HCT116 (cell line): ENCODE data around the gene MEIS2. TPM values are rescaled to one million over a fixed set of nuclear protein-coding genes. Genes with fewer than 3 reads are reported as not detected.

Experiments used
- ATAC-seq: fragments of 200-7000 bp; cut with Tn5 transposase; 2 replicates; pipeline ENCODE4 v1.9.1; 2020; ENCODE audit warnings: mild to moderate bottlenecking, moderate library complexity
- BruUV-seq: library from RNA; stranded (reverse); fragments of 400-500 nt; replicated peaks from 2 replicates; lab custom pipeline; 2021; lab: Mats Ljungman, UMichigan
- CTCF ChIA-PET: fragments of 300-600 bp; sonication (Branson Sonifier 250); formaldehyde crosslinking; loops from one replicate; lab custom pipeline; 2021; ENCODE audit warnings: antibody characterized with exemption; lab: Charles Lee
- POLR2A ChIA-PET: fragments of 300-600, 350-600 bp; sonication (Branson Sonifier 250); formaldehyde crosslinking; loops from one replicate; lab custom pipeline; 2021; ENCODE audit warnings: antibody characterized with exemption; lab: Charles Lee
- RAD21 ChIA-PET, 2 experiments: fragments of 300-600 bp; sonication (Branson Sonifier 250); formaldehyde crosslinking; loops; one replicate each; lab custom pipeline; 2023; ENCODE audit warnings: low total read pairs in 2 of 2; ENCODE audit not compliant: uncharacterized antibody in 2 of 2, unreplicated experiment in 2 of 2, low non-redundant PET in 1 of 2; lab: Charles Lee
- DNase-seq: peaks from one replicate; pipeline ENCODE4 v3.0.0-alpha.2; 2010; ENCODE audit warnings: low read depth, low spot score
- H2AFZ ChIP-seq: fragments of 200-600 bp; shearing (Covaris generic), sonication (generic); 2 replicates; pipeline ENCODE4 v1.6.1; 2017; ENCODE audit warnings: low read depth, mixed run types, mixed read lengths, antibody characterized with exemption, low read length; ENCODE audit not compliant: poor library complexity, severe bottlenecking
- H3K27ac ChIP-seq: 2 replicates; pipeline ENCODE4 v1.5.1; 2012; ENCODE audit warnings: low read depth, low read length
- H3K27me3 ChIP-seq: fragments of 200-600 bp; sonication (generic); 2 replicates; pipeline ENCODE4 v1.6.1; 2016; ENCODE audit warnings: mixed run types, low read length, mixed read lengths; ENCODE audit not compliant: insufficient read depth
- H3K36me3 ChIP-seq, 2 experiments: fragments of 200-500 bp in 1 of 2; fragments of 200-600 bp in 1 of 2; sonication (Bioruptor generic) in 1 of 2; sonication (generic) in 1 of 2; 2 replicates each; pipeline versions ENCODE4 v1.5.1 to v1.6.1; 2014 to 2016; ENCODE audit warnings: low read length in 2 of 2, inconsistent platforms in 1 of 2, mixed read lengths in 1 of 2, mixed run types in 1 of 2; ENCODE audit not compliant: insufficient read depth in 2 of 2, control insufficient read depth in 1 of 2
- H3K4me1 ChIP-seq, 2 experiments: fragments of 200-600 bp in 1 of 2; sonication (generic) in 1 of 2; 2 replicates each; pipeline versions ENCODE4 v1.5.1 to v1.6.1; 2012 to 2017; ENCODE audit warnings: low read length in 2 of 2, inconsistent platforms in 1 of 2, mild to moderate bottlenecking in 1 of 2, mixed read lengths in 1 of 2, mixed run types in 1 of 2, moderate library complexity in 1 of 2; ENCODE audit not compliant: insufficient read depth in 2 of 2, control insufficient read depth in 1 of 2
- H3K4me2 ChIP-seq: fragments of 200-600 bp; sonication (generic); 2 replicates; pipeline ENCODE4 v1.6.1; 2017; ENCODE audit warnings: mixed run types, low read length, mixed read lengths
- H3K4me3 ChIP-seq, 2 experiments: fragments of 200-600 bp in 1 of 2; sonication (generic) in 1 of 2; replicated peaks in 1 of 2; 2 replicates each; pipeline ENCODE4 v1.5.1; 2011 to 2016; ENCODE audit warnings: low read length in 2 of 2, control low read depth in 1 of 2, low read depth in 1 of 2, mild to moderate bottlenecking in 1 of 2, mixed read lengths in 1 of 2, mixed run types in 1 of 2
- H3K79me2 ChIP-seq: fragments of 200-600 bp; sonication (generic); 2 replicates; pipeline ENCODE4 v1.6.1; 2017; ENCODE audit warnings: mild to moderate bottlenecking, mixed run types, low read length, moderate library complexity, mixed read lengths; ENCODE audit not compliant: insufficient read depth
- H3K9ac ChIP-seq: fragments of 200-600 bp; sonication (generic); 2 replicates; pipeline ENCODE4 v1.6.1; 2016; ENCODE audit warnings: low read length, mixed read lengths
- H3K9me2 ChIP-seq: fragments of 200-600 bp; sonication (generic), shearing (Covaris generic); 2 replicates; pipeline ENCODE4 v1.6.1; 2017; ENCODE audit warnings: mixed run types, mild to moderate bottlenecking, moderate library complexity; ENCODE audit not compliant: insufficient read depth
- H3K9me3 ChIP-seq, 2 experiments: fragments of 200-500 bp in 1 of 2; fragments of 200-600 bp in 1 of 2; sonication (Bioruptor generic) in 1 of 2; sonication (generic) in 1 of 2; 2 replicates each; pipeline ENCODE4 v1.6.1; 2014 to 2017; ENCODE audit warnings: low read length in 2 of 2, mixed read lengths in 2 of 2, inconsistent platforms in 1 of 2, low read depth in 1 of 2, mild to moderate bottlenecking in 1 of 2, mixed run types in 1 of 2, moderate library complexity in 1 of 2; ENCODE audit not compliant: control insufficient read depth in 1 of 2, insufficient read depth in 1 of 2
- H4K20me1 ChIP-seq: fragments of 200-600 bp; sonication (generic), shearing (Covaris generic); 2 replicates; pipeline ENCODE4 v1.6.1; 2017; ENCODE audit warnings: mixed run types, mild to moderate bottlenecking, moderate library complexity; ENCODE audit not compliant: insufficient read depth
- ATF3 ChIP-seq: IDR thresholded peaks from 2 replicates; pipeline ENCODE4 v1.6.1; 2012
- CBX3 ChIP-seq: IDR thresholded peaks from 2 replicates; pipeline ENCODE4 v1.6.1; 2012; ENCODE audit warnings: low read depth
- ELF1 ChIP-seq: IDR thresholded peaks from 2 replicates; pipeline ENCODE4 v1.6.1; 2012; ENCODE audit warnings: low read depth, borderline replicate concordance
- EZH2 ChIP-seq: fragments of 200-600 bp; sonication (generic); IDR thresholded peaks from 2 replicates; pipeline ENCODE4 v1.6.1; 2017; ENCODE audit warnings: antibody characterized with exemption, mixed run types
- EZH2phosphoT487 ChIP-seq: fragments of 200-600 bp; IDR thresholded peaks from 2 replicates; pipeline ENCODE4 v1.6.1; 2018; ENCODE audit warnings: antibody characterized with exemption, borderline replicate concordance
- FOSL1 ChIP-seq: IDR thresholded peaks from 2 replicates; pipeline ENCODE4 v1.6.1; 2012; ENCODE audit warnings: low read depth
- POLR2A ChIP-seq: IDR thresholded peaks from 2 replicates; pipeline ENCODE4 v1.7.0; 2011; ENCODE audit warnings: borderline replicate concordance; ENCODE audit not compliant: insufficient read depth, insufficient read length; ENCODE audit errors: extremely low read depth
- POLR2AphosphoS5 ChIP-seq: IDR thresholded peaks from 2 replicates; pipeline ENCODE4 v1.6.1; 2011; ENCODE audit warnings: mild to moderate bottlenecking, low read depth, low read length, moderate library complexity
- RAD21 ChIP-seq: IDR thresholded peaks from 2 replicates; pipeline ENCODE4 v1.6.1; 2012; ENCODE audit warnings: low read depth, mild to moderate bottlenecking
- REST ChIP-seq: IDR thresholded peaks from 2 replicates; pipeline ENCODE4 v1.6.1; 2012; ENCODE audit warnings: low read depth
- SIN3A ChIP-seq: IDR thresholded peaks from 2 replicates; pipeline ENCODE4 v1.6.1; 2012; ENCODE audit warnings: low read depth
- SRF ChIP-seq: IDR thresholded peaks from 2 replicates; pipeline ENCODE4 v1.6.1; 2012; ENCODE audit warnings: low read depth
- TCF7L2 ChIP-seq: IDR thresholded peaks from 2 replicates; pipeline ENCODE4 v1.7.0; 2011; ENCODE audit warnings: borderline replicate concordance, inconsistent platforms; ENCODE audit not compliant: insufficient read depth, insufficient read length; ENCODE audit errors: extremely low read depth
- YY1 ChIP-seq: IDR thresholded peaks from 2 replicates; pipeline ENCODE4 v1.6.1; 2011; ENCODE audit warnings: low read length, low read depth, moderate library complexity, mild to moderate bottlenecking; ENCODE audit not compliant: insufficient replicate concordance; ENCODE audit errors: extremely low read depth
- ZFX ChIP-seq: fragments of 450-650 bp; IDR thresholded peaks from 2 replicates; pipeline ENCODE4 v1.6.1; 2017
- ZNF274 ChIP-seq: fragments of 200-500 bp; sonication (Bioruptor generic); IDR thresholded peaks from 2 replicates; pipeline ENCODE4 v1.6.1; 2014; ENCODE audit warnings: mild to moderate bottlenecking, low read depth, low read length, inconsistent platforms
- intact Hi-C: fragments of 100-400 bp; cut with micrococcal nuclease; formaldehyde crosslinking; loops from 2 replicates; pipeline ENCODE4 v1.10.0; 2022
- total RNA-seq: library from RNA; stranded (reverse); gene quantifications from one replicate; pipeline ENCODE4 v1.2.1, GENCODE V29; 2021; ENCODE audit not compliant: unreplicated experiment
- TF ChIP-seq, protein P1 (sequence below): IDR thresholded peaks from 2 replicates; pipeline ENCODE4 v1.6.1; 2012

MEIS2 gene
- total RNA-seq, 1 experiment from 2014 or later: 11.5 TPM

DNA sequence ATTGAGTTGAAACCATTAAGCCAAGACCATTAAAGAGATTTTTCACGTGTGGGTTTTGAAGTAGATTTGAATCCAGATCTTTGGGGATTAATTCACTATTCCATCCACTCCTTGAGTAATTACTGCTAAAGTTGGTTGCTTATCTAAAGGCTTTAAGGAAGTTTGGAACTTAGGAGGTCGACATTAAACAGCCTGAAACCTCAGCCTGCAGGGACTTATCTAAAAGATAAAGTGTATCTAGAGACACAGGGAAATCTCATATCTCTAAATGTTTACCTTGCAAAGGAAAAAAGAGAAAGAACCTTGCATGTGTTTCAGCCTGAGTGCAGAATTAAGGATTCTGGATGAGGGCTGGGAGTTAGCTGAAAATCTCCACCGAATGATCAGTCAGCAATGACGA is 158.6 kb downstream of the MEIS2 start (continued):
- TF ChIP-seq REST (no peak), ZNF274 (no peak), POLR2A (no peak)

DNA sequence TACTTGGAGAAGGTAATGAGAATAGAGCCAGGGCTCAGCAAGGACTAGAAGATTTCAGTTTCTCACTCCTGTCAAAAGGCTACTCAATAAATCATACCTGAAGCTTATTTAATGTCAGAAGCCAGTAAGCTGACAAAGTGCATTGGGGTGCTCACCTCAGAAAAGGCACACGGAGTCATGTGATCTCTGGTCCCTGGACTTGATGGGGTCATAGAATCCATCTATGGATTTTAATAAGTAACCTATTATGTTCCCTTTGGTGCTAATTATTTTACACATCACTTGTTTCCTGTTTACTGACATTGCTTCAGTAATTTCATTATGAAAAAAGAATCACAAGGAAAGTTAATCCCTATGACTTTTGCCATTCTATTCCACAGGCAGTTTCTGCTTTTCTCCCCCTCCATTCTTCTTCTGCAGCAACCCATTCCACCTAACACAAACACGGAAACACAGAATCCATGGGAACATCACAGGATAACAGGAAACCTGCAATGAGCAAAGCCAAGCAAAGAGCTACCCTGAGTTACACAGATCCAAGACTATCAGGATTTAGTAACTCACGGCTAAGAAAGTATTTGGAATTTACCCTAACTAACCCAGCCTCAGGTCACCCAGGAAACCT is 159.6 kb downstream of the MEIS2 start:
- H3K36me3 ChIP-seq: no peaks in the 10 kb centered on the region
- H3K4me2 ChIP-seq: no peak overlapping the region
- no peaks in the 10 kb centered on the region for H3K79me2 ChIP-seq
- no peaks in the 10 kb centered on the region for H3K4me1 ChIP-seq
- no peak overlapping the region for H2AFZ ChIP-seq
- no peak overlapping the region for H3K27ac ChIP-seq
- BruUV-seq: no TSS peak
- ChIA-PET CTCF (no interaction called here), POLR2A (no interaction called here), RAD21 (no interaction called here)
- no peaks in the 10 kb centered on the region for H3K9me3 ChIP-seq
- DNase-seq: no peak
- no peak overlapping the region for H3K9ac ChIP-seq
- no peaks in the 10 kb centered on the region for H4K20me1 ChIP-seq
- no peak for TF ChIP-seq RAD21
- no peak for TF ChIP-seq ATF3
- no peak for TF ChIP-seq SIN3A
- TF ChIP-seq ZNF274: no peak
- TF ChIP-seq TCF7L2: no peak
- no peak for TF ChIP-seq YY1
- TF ChIP-seq ELF1: no peak
- no peak for TF ChIP-seq EZH2
- no peak for TF ChIP-seq REST
- TF ChIP-seq SRF: no peak
- no peak for TF ChIP-seq CBX3
- TF ChIP-seq, protein P1, sequence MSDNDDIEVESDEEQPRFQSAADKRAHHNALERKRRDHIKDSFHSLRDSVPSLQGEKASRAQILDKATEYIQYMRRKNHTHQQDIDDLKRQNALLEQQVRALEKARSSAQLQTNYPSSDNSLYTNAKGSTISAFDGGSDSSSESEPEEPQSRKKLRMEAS: no peak
- no peak for TF ChIP-seq EZH2phosphoT487
- TF ChIP-seq ZFX: no peak
- no peak for TF ChIP-seq POLR2AphosphoS5
- no peak for TF ChIP-seq FOSL1
- intact Hi-C loops: no loop called here
- no peak overlapping the region for H3K4me3 ChIP-seq
- no peaks in the 10 kb centered on the region for H3K27me3 ChIP-seq
- H3K9me2 ChIP-seq: no peaks in the 10 kb centered on the region
- no peak for ATAC-seq
